ENCODE data around the gene IQCK. TPM values are rescaled to one million over a fixed set of nuclear protein-coding genes. Genes with fewer than 3 reads are reported as not detected.
"Not testable (repeated sequence)": the region's sequence is repeated elsewhere in the genome, so short reads cannot be mapped to it uniquely, and the experiment has no call there.

The IQCK gene
- total and polyA plus RNA-seq, 2 experiments from 2014 or later = 7.2 to 11.8 TPM

DNA sequence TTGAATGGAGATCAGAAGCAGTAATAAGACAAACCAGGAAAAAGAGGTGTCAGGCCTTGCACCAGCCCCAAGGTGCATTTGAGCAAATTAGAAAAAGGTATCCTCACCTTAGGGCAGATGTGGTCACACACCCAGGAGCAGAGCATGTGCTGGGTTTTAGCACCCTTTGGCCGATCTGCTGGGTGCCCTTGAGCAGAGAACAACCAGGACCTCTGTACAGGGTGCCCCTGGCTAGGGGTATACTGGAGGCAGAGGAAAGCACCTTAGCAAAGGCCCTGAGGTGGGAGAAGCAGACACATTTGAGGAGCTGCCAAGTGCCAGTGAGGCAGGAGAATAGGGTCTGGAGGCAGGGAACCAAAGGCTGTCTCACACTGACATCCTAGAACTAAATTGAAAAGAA is 67.0 kb downstream of the IQCK start:
- Histone ChIP-seq H3K4me3 (no peak overlapping the region), H3K4me2 (no peak overlapping the region), H3K9me3 (ENCODE audit: low read depth) (no peaks in the 10 kb centered on the region), H2AFZ (no peak overlapping the region), H4K20me1 (ENCODE audit: insufficient read depth, poor library complexity, severe bottlenecking) (no peaks in the 10 kb centered on the region), H3K79me2 (no peaks in the 10 kb centered on the region), H3K4me1 (ENCODE audit: insufficient read depth) (no peaks in the 10 kb centered on the region), H3K9me2 (replicated peaks; ENCODE audit: insufficient read depth) (no peaks in the 10 kb centered on the region), H3K27ac (no peak overlapping the region), H3K36me3 (replicated peaks; ENCODE audit: insufficient read depth, low read depth) (no peaks in the 10 kb centered on the region), H3K27me3 (no peaks in the 10 kb centered on the region)
- no peak for DNase-seq (ENCODE audit: low spot score)
- WGBS (ENCODE audit: low lambda C conversion rate, missing lambda C conversion rate) = 95% methylated on average over 1 of the region's 1 CpG
- TF ChIP-seq EZH2phosphoT487 (IDR thresholded peaks at IDR 0.05; ENCODE audit: low read depth, severe bottlenecking, unreplicated experiment) (no peak), EZH2 (IDR thresholded peaks at IDR 0.05; ENCODE audit: borderline replicate concordance) (no peak)

DNA sequence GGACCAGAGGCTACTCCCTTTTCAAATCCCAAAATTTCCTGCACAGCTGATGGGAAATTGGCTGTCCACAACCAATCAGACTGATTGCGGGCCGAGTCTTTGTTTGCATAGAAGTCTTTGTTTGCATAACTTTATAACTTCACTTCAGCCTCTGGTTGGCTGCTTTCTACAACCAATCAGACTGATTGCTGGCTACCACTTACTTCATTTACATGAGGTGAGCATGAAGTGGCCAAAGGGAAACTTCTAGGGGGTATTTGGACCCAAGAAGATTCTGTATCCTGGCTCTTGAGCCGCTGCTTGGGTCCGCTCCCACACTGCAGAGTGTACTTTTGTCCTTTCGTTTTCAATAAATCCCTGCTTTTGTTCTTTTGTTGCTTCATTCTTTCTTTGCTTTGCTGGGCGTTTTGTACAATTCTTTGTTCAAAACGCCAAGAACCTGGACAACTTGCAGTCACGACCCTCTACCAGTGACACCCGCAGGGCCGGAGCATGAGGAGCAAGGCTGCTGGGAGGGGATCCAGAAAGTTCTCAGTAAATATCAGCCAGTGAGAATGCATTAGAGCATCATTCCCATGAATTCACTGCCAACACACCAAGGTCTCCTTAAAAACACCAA is 67.5 kb downstream of the IQCK start:
- Histone ChIP-seq H3K27ac (no peak overlapping the region), H3K4me1 (ENCODE audit: insufficient read depth) (no peaks in the 10 kb centered on the region), H3K9me2 (replicated peaks; ENCODE audit: insufficient read depth) (no peaks in the 10 kb centered on the region), H3K79me2 (no peaks in the 10 kb centered on the region), H4K20me1 (ENCODE audit: insufficient read depth, poor library complexity, severe bottlenecking) (no peaks in the 10 kb centered on the region), H3K4me3 (no peak overlapping the region), H2AFZ (no peak overlapping the region), H3K27me3 (no peaks in the 10 kb centered on the region), H3K36me3 (replicated peaks; ENCODE audit: insufficient read depth, low read depth) (no peaks in the 10 kb centered on the region), H3K4me2 (peak overlapping the region; percentile 6), H3K9me3 (ENCODE audit: low read depth) (no peaks in the 10 kb centered on the region)
- TF ChIP-seq EZH2phosphoT487 (IDR thresholded peaks at IDR 0.05; ENCODE audit: low read depth, severe bottlenecking, unreplicated experiment) (no peak), EZH2 (IDR thresholded peaks at IDR 0.05; ENCODE audit: borderline replicate concordance) (no peak)
- TF ChIP-seq, protein P1, sequence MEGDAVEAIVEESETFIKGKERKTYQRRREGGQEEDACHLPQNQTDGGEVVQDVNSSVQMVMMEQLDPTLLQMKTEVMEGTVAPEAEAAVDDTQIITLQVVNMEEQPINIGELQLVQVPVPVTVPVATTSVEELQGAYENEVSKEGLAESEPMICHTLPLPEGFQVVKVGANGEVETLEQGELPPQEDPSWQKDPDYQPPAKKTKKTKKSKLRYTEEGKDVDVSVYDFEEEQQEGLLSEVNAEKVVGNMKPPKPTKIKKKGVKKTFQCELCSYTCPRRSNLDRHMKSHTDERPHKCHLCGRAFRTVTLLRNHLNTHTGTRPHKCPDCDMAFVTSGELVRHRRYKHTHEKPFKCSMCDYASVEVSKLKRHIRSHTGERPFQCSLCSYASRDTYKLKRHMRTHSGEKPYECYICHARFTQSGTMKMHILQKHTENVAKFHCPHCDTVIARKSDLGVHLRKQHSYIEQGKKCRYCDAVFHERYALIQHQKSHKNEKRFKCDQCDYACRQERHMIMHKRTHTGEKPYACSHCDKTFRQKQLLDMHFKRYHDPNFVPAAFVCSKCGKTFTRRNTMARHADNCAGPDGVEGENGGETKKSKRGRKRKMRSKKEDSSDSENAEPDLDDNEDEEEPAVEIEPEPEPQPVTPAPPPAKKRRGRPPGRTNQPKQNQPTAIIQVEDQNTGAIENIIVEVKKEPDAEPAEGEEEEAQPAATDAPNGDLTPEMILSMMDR (IDR thresholded peaks at IDR 0.05; ENCODE audit: poor library complexity) = no peak
- WGBS (ENCODE audit: low lambda C conversion rate, missing lambda C conversion rate) = 65% methylated on average over 10 of the region's 10 CpGs
- no peak for DNase-seq (ENCODE audit: low spot score)

DNA sequence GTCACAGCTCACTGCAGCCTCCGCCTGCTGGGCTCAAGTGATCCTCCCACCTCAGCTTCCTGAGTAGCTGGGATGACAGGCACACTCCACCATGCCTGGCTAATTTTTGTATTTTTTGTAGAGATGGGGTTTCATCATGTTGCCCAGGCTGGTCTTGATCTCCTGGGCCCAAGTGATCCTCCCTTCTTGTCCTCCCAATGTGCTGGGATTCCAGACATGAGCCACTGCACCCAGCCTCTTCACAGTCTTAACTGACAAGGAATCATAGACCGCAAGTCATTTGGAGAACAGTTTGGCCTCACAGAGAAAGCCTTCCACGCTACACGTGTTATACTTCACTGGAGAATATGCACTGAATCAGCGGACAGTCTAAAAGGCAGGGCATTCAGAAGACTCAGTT is 83.3 kb downstream of the IQCK start:
- DNase-seq (ENCODE audit: low spot score); H2AFZ ChIP-seq; H3K4me1 ChIP-seq (ENCODE audit: insufficient read depth); H3K4me3 ChIP-seq; H3K9me3 ChIP-seq (ENCODE audit: low read depth); H4K20me1 ChIP-seq (ENCODE audit: insufficient read depth, poor library complexity, severe bottlenecking); H3K79me2 ChIP-seq; H3K4me2 ChIP-seq; H3K27me3 ChIP-seq; H3K27ac ChIP-seq; H3K36me3 ChIP-seq (replicated peaks; ENCODE audit: insufficient read depth, low read depth); H3K9me2 ChIP-seq (replicated peaks; ENCODE audit: insufficient read depth): not testable (repeated sequence)
- WGBS (ENCODE audit: low lambda C conversion rate, missing lambda C conversion rate) = 100% methylated on average over 1 of the region's 5 CpGs

DNA sequence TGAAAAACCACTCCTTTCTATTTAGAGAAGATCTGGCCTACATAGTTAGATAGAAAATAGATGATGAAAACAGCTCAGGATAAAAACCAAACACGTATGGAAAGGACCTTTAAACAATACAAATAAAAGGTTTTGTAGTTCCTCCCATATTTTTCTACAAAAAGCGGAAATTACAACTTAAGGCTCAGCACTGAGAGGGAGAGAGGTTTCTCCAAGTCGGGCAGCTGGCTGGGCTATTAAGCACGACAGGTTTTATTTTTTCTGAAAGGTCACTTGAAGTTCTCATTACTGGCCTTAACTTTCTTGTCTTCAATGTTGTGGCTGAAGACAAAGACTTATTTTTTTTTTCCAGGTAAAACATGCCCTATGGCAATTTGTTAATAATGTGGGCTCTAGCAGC is 83.8 kb downstream of the IQCK start:
- H3K4me2 ChIP-seq; H3K9me2 ChIP-seq (replicated peaks; ENCODE audit: insufficient read depth); H3K36me3 ChIP-seq (replicated peaks; ENCODE audit: insufficient read depth, low read depth); H3K79me2 ChIP-seq; H3K4me3 ChIP-seq; DNase-seq (ENCODE audit: low spot score); H3K9me3 ChIP-seq (ENCODE audit: low read depth); H3K27ac ChIP-seq; H2AFZ ChIP-seq; H4K20me1 ChIP-seq (ENCODE audit: insufficient read depth, poor library complexity, severe bottlenecking); H3K4me1 ChIP-seq (ENCODE audit: insufficient read depth); H3K27me3 ChIP-seq: not testable (repeated sequence)
- 57% methylated on average over 2 of the region's 4 CpGs for WGBS (ENCODE audit: low lambda C conversion rate, missing lambda C conversion rate)

DNA sequence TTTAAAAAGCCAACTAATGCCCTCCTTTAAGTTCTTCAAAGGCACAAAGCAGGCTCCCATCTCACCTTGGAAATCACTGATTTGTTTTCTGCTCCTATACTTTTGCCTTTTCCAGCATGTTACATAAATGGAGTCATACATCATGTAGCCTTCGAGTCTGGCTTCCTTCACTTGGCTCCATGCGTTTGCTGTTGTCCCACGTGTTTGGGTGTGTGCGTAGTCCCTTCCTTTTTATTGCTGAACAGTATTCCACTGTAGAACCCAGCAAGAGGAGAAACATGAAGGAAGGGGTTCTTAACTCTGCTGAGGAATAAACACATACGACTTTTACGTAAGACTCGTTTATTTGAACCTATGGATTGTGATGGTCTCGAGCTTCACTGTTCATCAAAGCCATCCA is 84.5 kb downstream of the IQCK start:
- no peaks in the 10 kb centered on the region for H4K20me1 ChIP-seq (ENCODE audit: insufficient read depth, poor library complexity, severe bottlenecking)
- no peaks in the 10 kb centered on the region for H3K79me2 ChIP-seq
- WGBS (ENCODE audit: low lambda C conversion rate, missing lambda C conversion rate) = 78% methylated on average over 8 of the region's 8 CpGs
- H3K36me3 ChIP-seq (replicated peaks; ENCODE audit: insufficient read depth, low read depth) = no peaks in the 10 kb centered on the region
- H3K27me3 ChIP-seq = no peaks in the 10 kb centered on the region
- H3K9me3 ChIP-seq (ENCODE audit: low read depth) = no peaks in the 10 kb centered on the region
- no peak overlapping the region for H2AFZ ChIP-seq
- TF ChIP-seq EZH2 (IDR thresholded peaks at IDR 0.05; ENCODE audit: borderline replicate concordance) (no peak), EZH2phosphoT487 (IDR thresholded peaks at IDR 0.05; ENCODE audit: low read depth, severe bottlenecking, unreplicated experiment) (no peak)
- TF ChIP-seq, protein P1 (IDR thresholded peaks at IDR 0.05; ENCODE audit: poor library complexity) = no peak
- no peak overlapping the region for H3K4me2 ChIP-seq
- H3K9me2 ChIP-seq (replicated peaks; ENCODE audit: insufficient read depth) = no peaks in the 10 kb centered on the region
- no peak overlapping the region for H3K27ac ChIP-seq
- no peak for DNase-seq (ENCODE audit: low spot score)
- H3K4me3 ChIP-seq = no peak overlapping the region
- H3K4me1 ChIP-seq (ENCODE audit: insufficient read depth) = peaks cover 2% of the 10 kb centered on the region

Measured in hepatocyte (in vitro differentiated cells).